IPS-18c (cell line): ENCODE results near the gene FBXO34.
"Not testable (repeated sequence)": the region's sequence is repeated elsewhere in the genome, so short reads cannot be mapped to it uniquely, and the experiment has no call there.

ENCODE experiments used
- H3K4me3 ChIP-seq: 2 replicates; pipeline ENCODE4 v1.7.0; 2013; ENCODE audit warnings: low read depth, mild to moderate bottlenecking, low read length, moderate library complexity; ENCODE audit not compliant: insufficient read depth
- H3K9me3 ChIP-seq: one replicate; pipeline ENCODE4 v1.6.1; 2013; ENCODE audit warnings: mild to moderate bottlenecking, low read length, moderate library complexity; ENCODE audit not compliant: control insufficient read depth, insufficient read depth

FBXO34 gene

DNA sequence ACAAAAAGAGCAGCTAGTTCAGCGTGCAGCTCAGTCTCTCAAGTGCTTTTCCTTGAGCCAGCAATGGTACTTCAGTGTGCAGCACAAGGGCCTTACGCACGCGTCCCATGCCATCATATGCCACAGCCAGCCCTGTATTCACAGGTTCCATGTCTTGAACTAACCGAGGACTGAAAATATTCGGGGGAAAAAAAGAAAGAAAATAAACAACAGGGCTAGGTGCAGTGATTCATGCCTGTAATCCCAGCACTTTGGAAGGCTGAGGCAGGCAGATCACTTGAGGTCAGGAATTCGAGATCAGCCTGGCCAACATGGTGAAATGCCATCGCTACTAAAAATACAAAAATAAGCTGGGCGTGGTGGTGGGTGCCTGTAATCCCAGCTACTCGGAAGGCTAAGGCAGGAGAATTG, 111.8 kb downstream of the FBXO34 start:
- not testable (repeated sequence) for H3K9me3 ChIP-seq, H3K4me3 ChIP-seq

DNA sequence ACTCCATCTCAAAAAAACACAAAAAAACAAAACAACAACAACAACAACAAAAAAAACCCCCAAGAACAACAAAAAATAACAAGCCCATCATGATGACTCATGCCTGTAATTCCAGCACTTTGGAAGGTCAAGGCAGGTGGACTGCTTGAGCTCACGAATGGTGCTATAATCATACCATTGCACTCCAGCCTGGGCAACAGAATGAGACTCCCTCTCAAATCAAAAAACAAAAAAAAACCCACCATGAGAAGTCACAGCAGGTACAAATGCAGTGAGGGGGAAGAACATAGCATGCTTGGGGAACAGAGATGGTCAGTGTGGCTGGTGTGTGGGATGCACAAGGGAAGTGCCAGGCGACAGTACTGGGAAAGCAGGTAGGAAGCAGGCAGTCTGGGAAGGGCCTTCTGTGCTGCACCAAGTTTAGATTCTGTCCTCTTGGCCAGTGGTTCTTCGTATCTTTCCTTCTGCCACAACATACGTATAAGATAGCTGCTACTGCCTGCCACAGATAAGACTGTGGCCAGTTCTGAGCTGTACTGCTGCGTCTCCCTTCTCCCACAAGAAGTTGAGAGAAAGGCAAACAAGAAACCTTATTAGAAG, 112.4 kb downstream of the FBXO34 start:
- no peaks in the 10 kb centered on the region for H3K9me3 ChIP-seq
- no peak overlapping the region for H3K4me3 ChIP-seq

DNA sequence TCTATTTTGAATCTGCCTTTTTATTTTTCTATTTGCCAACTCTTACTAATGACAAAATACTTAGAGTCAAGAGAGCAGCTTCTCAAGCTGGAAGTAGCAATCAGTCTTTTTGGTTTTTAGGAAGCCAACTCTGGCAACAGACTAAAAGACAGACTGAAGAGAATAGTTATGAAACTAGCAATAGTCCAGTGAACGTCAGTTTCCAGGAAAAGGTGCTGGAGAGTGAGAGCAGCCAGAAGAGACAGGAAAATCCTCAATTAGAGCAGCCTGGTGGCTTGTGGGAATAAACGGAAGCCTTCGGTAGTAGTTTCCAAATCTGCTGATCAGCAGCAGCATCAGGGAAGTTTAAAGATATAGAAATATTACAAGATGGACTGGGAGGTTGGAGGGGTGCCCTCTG, 113.3 kb downstream of the FBXO34 start:
- no peaks in the 10 kb centered on the region for H3K9me3 ChIP-seq
- no peak overlapping the region for H3K4me3 ChIP-seq

DNA sequence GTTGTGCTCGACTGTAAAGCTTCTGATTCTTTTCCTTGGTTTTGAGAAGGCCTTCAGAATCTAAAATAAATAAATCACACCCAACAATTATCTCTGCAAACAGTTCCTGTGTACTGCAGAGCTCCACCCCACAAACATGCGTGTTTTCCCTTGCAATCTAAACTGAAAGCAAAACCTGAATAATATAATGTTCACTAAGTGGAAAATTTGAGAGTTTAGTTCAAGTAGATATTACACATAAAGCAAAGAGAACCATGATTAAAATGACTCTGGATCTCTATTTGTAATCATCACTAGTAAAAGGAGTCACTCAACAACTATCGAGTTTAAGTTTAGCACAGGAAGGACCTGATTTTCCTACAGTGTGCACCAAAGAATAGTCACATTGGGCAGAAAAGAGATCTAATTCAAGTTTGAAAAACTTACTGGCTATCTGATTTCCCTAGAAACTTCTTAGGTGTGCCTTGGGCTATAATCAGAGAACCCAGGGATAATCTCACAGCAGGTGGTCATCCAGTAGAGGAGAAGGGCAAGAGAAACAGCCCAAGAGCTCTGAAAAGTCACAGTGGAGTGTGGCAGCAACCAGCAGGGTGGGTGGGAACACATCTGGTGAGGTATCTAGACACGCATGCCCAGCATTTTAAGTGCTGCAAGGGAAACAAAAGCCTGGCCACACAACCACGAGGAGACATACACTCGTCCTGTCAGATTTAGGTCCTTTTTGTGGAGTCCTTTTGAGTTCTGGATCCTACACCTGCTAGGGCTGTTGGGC, 115.0 kb downstream of the FBXO34 start:
- Histone ChIP-seq H3K9me3 (no peaks in the 10 kb centered on the region), H3K4me3 (no peak overlapping the region)

DNA sequence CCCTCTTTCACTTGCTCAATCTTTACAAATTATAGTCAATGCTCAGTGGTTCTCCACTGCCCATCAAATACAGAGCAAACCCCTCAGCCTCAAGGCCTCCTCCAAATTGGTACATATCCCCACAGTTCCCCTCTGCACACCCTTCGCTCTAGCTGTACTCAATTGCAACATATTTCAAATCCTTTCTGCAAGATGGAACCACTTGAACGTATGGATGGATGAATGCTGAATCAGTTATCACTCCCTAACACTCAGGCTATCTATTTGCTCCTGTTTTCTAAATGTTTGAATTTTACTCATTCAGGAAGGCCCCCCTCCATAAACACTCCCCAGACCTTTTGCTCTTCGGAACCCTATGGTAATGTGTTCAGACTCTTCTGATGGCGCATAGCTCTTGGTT, 115.9 kb downstream of the FBXO34 start:
- Histone ChIP-seq H3K4me3 (no peak overlapping the region), H3K9me3 (no peaks in the 10 kb centered on the region)

DNA sequence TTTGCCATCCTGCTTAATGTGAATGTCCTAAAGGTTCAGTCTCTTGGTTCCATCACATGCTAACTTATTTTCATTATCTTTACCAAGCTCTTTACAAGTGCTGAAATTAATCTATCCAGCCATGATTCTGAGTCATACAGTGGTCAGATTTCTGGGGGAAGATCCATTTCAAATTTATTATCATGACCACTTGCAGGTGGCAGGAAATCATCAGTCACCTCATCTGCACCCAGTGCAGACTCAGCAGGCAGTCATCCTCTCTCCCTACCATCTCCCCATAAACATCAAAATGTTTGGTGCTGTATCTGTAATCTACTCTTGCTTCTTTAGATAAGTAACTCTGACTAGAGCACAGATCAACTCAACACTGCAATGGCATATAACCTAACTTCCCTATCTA, 116.9 kb downstream of the FBXO34 start:
- Histone ChIP-seq H3K9me3 (no peaks in the 10 kb centered on the region), H3K4me3 (no peak overlapping the region)

DNA sequence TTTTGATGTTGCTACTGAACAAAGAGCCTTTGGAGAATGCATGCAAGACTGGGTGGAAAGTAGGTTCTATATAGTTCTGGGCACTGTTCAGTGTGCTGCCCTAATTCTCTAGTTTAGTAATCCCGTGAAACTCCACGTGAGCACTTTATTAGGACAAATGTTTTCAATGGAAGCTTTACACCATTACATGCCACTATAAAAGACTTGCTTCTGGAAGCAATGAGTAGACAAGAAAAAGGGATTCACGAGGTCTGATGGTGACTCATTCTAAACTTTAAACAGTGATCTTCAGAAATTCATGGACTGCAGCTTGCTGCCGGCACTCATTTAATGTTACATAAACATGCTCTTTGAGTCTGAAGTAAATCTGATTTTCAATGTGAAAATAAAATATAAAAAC, 118.1 kb downstream of the FBXO34 start:
- H3K4me3 ChIP-seq: no peak overlapping the region
- H3K9me3 ChIP-seq: no peaks in the 10 kb centered on the region

DNA sequence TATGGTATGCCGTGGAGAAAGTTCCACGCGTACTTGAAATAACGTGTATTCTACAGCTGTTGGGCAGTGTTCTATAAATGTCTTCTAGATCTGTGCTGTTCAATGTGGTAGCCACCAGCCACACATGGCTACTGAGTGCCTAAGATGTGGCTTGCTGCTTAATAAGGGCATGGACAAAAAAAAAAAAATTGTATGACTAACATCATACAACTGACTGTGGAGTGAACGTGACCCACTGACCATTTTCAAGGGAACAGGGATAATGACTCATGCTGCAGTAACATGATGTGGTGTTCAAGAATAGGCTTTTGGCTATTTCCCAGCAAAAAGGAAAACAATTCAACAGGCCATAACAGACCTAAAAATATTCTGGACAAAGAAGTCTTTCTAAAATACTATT, 127.5 kb downstream of the FBXO34 start:
- H3K9me3 ChIP-seq: no peaks in the 10 kb centered on the region
- no peak overlapping the region for H3K4me3 ChIP-seq

DNA sequence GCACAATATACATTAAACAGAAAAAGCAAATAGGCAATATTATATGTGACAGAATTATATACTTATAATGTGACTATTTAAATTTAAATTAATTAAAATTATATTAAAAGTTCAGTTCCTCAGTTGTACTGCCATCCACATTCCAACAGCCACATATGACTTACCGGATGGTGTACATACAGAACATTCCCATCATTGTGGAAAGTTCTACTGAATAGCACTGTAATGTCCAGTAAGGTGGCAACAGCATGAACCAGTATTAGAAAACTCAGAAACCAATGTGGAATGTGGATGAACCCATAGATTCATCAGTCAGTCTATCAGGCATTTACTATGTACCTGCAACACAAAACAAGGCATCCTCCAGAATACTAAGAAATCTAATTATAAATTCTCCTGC, 128.0 kb downstream of the FBXO34 start:
- Histone ChIP-seq H3K4me3 (no peak overlapping the region), H3K9me3 (no peaks in the 10 kb centered on the region)

DNA sequence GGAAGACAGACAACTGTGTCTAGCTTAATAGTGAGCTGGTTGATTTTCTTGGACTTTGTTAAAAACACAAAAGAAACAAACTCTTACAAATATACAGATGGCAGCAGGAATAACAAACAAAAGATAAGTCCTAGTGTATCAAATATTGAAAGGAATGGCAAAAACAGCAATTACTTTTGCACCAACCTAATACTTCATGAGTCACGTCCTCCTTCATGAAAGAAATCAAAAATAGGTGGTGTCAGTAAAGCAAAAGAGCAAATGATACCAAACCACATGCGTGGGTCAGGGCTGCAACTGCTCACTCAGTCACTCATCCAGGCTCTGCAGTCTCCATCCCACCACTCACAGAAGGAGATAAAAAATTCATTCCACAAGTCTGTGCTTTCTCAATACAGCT, 128.6 kb downstream of the FBXO34 start:
- Histone ChIP-seq H3K4me3 (no peak overlapping the region), H3K9me3 (no peaks in the 10 kb centered on the region)

DNA sequence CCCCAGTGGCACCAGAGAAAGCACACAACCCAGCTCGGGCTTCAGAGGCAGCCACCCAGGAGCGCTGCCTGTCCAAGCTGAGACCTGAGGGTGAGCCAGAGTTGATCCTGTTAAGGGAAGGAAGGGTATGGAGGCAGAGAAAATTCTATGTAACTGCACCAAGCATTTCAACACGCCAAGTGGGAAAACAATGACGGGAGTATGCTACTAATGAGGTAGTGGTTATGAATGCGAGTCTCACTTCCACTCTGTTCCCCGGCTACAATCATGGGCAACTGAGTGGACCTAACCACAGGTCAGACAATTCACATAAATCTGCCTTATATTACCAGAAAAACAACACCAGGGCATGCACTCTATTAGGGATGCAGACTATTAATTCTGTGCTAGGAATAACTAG, 130.5 kb downstream of the FBXO34 start:
- no peaks in the 10 kb centered on the region for H3K9me3 ChIP-seq
- no peak overlapping the region for H3K4me3 ChIP-seq
